ENCODE results near the gene CYP19A1.

Gene CYP19A1

DNA sequence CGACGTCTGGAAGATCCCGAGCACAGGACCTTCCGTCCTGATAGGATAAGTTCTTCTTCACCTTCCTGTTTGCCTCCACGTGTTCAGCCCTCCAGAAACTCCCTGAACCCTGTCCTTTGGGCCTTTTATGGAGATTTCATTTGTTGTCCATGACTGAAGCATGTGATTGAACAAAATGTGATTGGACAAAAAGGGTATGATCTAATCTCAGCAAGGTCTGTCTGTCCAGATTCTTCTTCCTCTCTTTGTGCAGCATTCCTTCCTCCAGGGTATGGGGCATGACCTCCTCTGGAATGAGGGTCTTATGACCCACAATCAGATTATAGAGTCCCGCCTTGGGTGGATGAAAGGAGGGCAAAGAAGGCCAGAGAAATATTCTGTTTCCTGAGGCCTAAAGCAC is at the start of gene CYP19A1:
TSS of gene CYP19A1 (minus strand) at position 101 of the 400 bp plus-strand sequence. CDS start 95,684 bp downstream, outside the sequence.
- no peaks in the 10 kb centered on the region for H3K27me3 ChIP-seq (ENCODE audit: low read depth, low read length)
- H3K36me3 ChIP-seq (replicated peaks; ENCODE audit: low read depth, low read length) = no peaks in the 10 kb centered on the region
- H2AFZ ChIP-seq (ENCODE audit: low read depth, low read length) = no peak within 1 kb of the TSS
- H3K27ac ChIP-seq (ENCODE audit: low read length) = no peak within 1 kb of the TSS
- no peaks in the 10 kb centered on the region for H3K79me2 ChIP-seq (ENCODE audit: low read length)
- peaks cover 49% of the 10 kb centered on the region for H3K4me1 ChIP-seq (ENCODE audit: low read length)
- H3K4me2 ChIP-seq (ENCODE audit: low read length) = no peak within 1 kb of the TSS
- no peak for TF ChIP-seq CTCF (IDR thresholded peaks at IDR 0.05; ENCODE audit: low read depth, low read length)
- no peak for TF ChIP-seq EZH2phosphoT487 (IDR thresholded peaks at IDR 0.05; ENCODE audit: low read depth)
- H4K20me1 ChIP-seq (ENCODE audit: insufficient read depth, low read length) = no peaks in the 10 kb centered on the region
- H3K9me3 ChIP-seq (ENCODE audit: insufficient read depth, low read length) = peaks cover 2% of the 10 kb centered on the region; the same call in 1 of the 2 replicates
- no peak within 1 kb of the TSS for H3K9ac ChIP-seq (ENCODE audit: low read length)
- no peak within 1 kb of the TSS for H3K4me3 ChIP-seq (ENCODE audit: low read length)

DNA sequence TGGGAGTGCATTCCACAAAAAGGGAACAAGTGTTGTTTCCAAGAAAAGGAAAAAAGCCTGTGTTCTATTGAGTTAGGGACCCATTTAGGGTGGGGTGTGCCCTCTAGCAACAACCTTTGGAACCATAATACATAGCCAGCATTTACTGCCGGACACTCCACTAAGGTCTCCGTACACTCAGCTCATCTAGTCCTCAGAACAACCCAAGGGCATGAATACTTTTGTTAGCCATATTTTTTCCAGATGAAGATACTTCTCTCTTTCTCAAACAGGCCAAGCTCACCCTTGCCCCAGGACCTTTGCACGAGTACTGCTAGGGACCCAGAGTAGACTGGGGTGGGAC is 49.3 kb upstream of the CYP19A1 start:
- Histone ChIP-seq H3K4me1 (ENCODE audit: low read length) (peaks cover 36% of the 10 kb centered on the region), H3K27me3 (ENCODE audit: low read depth, low read length) (no peaks in the 10 kb centered on the region; the same call in 1 of the 2 replicates), H3K9ac (ENCODE audit: low read length) (no peak overlapping the region), H3K4me3 (ENCODE audit: low read length) (no peak overlapping the region), H4K20me1 (ENCODE audit: insufficient read depth, low read length) (no peaks in the 10 kb centered on the region), H3K27ac (ENCODE audit: low read length) (no peak overlapping the region), H3K79me2 (ENCODE audit: low read length) (no peaks in the 10 kb centered on the region), H3K36me3 (replicated peaks; ENCODE audit: low read depth, low read length) (no peaks in the 10 kb centered on the region), H2AFZ (ENCODE audit: low read depth, low read length) (no peak overlapping the region), H3K9me3 (ENCODE audit: insufficient read depth, low read length) (no peaks in the 10 kb centered on the region), H3K4me2 (ENCODE audit: low read length) (no peak overlapping the region)
- TF ChIP-seq CTCF (IDR thresholded peaks at IDR 0.05; ENCODE audit: low read depth, low read length) (no peak), EZH2phosphoT487 (IDR thresholded peaks at IDR 0.05; ENCODE audit: low read depth) (no peak)

GRCh38 chr15:51386960-51387698 is 48.7 kb upstream of the CYP19A1 start:
- Histone ChIP-seq H3K4me1 (ENCODE audit: low read length) (peaks cover 36% of the 10 kb centered on the region), H3K4me2 (ENCODE audit: low read length) (no peak overlapping the region), H3K79me2 (ENCODE audit: low read length) (no peaks in the 10 kb centered on the region), H3K27ac (ENCODE audit: low read length) (no peak overlapping the region), H3K36me3 (replicated peaks; ENCODE audit: low read depth, low read length) (no peaks in the 10 kb centered on the region), H3K4me3 (ENCODE audit: low read length) (no peak overlapping the region), H3K27me3 (ENCODE audit: low read depth, low read length) (no peaks in the 10 kb centered on the region; the same call in 1 of the 2 replicates), H4K20me1 (ENCODE audit: insufficient read depth, low read length) (no peaks in the 10 kb centered on the region), H3K9ac (ENCODE audit: low read length) (no peak overlapping the region), H3K9me3 (ENCODE audit: insufficient read depth, low read length) (no peaks in the 10 kb centered on the region), H2AFZ (ENCODE audit: low read depth, low read length) (no peak overlapping the region)
- no peak for TF ChIP-seq CTCF (IDR thresholded peaks at IDR 0.05; ENCODE audit: low read depth, low read length)
- no peak for TF ChIP-seq EZH2phosphoT487 (IDR thresholded peaks at IDR 0.05; ENCODE audit: low read depth)

GRCh38 chr15:51386486-51386885 is 48.1 kb upstream of the CYP19A1 start:
- Histone ChIP-seq H3K4me1 (ENCODE audit: low read length) (peaks cover 40% of the 10 kb centered on the region), H3K36me3 (replicated peaks; ENCODE audit: low read depth, low read length) (no peaks in the 10 kb centered on the region), H3K27ac (ENCODE audit: low read length) (no peak overlapping the region), H4K20me1 (ENCODE audit: insufficient read depth, low read length) (no peaks in the 10 kb centered on the region), H3K4me3 (ENCODE audit: low read length) (no peak overlapping the region), H3K27me3 (ENCODE audit: low read depth, low read length) (no peaks in the 10 kb centered on the region; the same call in 1 of the 2 replicates), H2AFZ (ENCODE audit: low read depth, low read length) (no peak overlapping the region), H3K9me3 (ENCODE audit: insufficient read depth, low read length) (no peaks in the 10 kb centered on the region), H3K4me2 (ENCODE audit: low read length) (peak overlapping the region; percentile 9; the same call in 1 of the 2 replicates), H3K79me2 (ENCODE audit: low read length) (no peaks in the 10 kb centered on the region), H3K9ac (ENCODE audit: low read length) (no peak overlapping the region)
- TF ChIP-seq EZH2phosphoT487 (IDR thresholded peaks at IDR 0.05; ENCODE audit: low read depth) = no peak
- TF ChIP-seq CTCF (IDR thresholded peaks at IDR 0.05; ENCODE audit: low read depth, low read length) = no peak

All from OCI-LY3 (cell line).